Testis (tissue), 2 donors: ENCODE measurements around the gene ALK.

Experiments used
- POLR2A ChIP-seq: fragments of 450-650 bp; IDR thresholded peaks from one replicate; pipeline ENCODE4 v1.6.1; 2017; ENCODE audit warnings: antibody characterized with exemption, mild to moderate bottlenecking, moderate library complexity
- TF ChIP-seq, protein P1 (sequence below), 3 experiments: fragments of 450-650 bp in 2 of 3; fragments of 200-600 bp in 1 of 3; sonication (generic) in 1 of 3; IDR thresholded peaks; one replicate each; pipeline ENCODE4 v1.5.1; 2016 to 2019; ENCODE audit warnings: antibody characterized with exemption in 3 of 3, mild to moderate bottlenecking in 2 of 3, moderate library complexity in 1 of 3

DNA sequence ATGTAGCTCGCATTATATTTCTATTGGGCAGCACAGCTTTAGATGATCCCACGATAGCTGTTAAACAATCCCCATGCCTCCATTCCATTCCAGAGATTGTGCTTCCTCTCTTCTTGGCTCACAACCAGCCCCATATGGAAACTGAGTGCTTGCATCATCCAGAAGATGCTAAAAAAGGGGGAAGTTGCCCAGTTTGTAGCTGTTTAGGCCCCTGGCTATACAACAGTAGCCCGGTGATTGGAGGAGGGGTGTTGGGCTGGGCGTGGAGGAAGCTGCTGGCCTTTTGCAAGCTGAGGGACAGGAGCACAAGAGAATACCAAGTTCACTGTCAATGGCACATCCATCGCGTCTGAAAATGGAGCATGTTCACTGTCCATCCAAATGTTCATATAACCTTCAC is 360.2 kb downstream of the ALK start:
- no peak for TF ChIP-seq POLR2A
- TF ChIP-seq, protein P1, sequence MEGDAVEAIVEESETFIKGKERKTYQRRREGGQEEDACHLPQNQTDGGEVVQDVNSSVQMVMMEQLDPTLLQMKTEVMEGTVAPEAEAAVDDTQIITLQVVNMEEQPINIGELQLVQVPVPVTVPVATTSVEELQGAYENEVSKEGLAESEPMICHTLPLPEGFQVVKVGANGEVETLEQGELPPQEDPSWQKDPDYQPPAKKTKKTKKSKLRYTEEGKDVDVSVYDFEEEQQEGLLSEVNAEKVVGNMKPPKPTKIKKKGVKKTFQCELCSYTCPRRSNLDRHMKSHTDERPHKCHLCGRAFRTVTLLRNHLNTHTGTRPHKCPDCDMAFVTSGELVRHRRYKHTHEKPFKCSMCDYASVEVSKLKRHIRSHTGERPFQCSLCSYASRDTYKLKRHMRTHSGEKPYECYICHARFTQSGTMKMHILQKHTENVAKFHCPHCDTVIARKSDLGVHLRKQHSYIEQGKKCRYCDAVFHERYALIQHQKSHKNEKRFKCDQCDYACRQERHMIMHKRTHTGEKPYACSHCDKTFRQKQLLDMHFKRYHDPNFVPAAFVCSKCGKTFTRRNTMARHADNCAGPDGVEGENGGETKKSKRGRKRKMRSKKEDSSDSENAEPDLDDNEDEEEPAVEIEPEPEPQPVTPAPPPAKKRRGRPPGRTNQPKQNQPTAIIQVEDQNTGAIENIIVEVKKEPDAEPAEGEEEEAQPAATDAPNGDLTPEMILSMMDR (IDR thresholded peaks at IDR 0.05), result no peak
